ENCODE results near the gene PGF. TPM values are rescaled to one million over a fixed set of nuclear protein-coding genes. Genes with fewer than 3 reads are reported as not detected.
"Not testable (repeated sequence)": the region's sequence is repeated elsewhere in the genome, so short reads cannot be mapped to it uniquely, and the experiment has no call there.

Gene PGF
- polyA plus RNA-seq, 3 donors, result 0.03 TPM; not detected in 2

GRCh38 chr14:74934476-74935359 is 20.7 kb downstream of the PGF start:
- DNase-seq, result no peak
- Mint-ChIP-seq H3K36me3 (no peaks in the 10 kb centered on the region), H3K9me3 (peaks cover 0 to 5% (median 1%) of the 10 kb centered on the region in 7 donors), H3K27me3 (ENCODE audit: low read depth in 3 of 3) (peaks cover 4 to 7% (median 5%) of the 10 kb centered on the region in 3 donors), H3K4me3 (no peak overlapping the region), H3K4me1 (peaks cover 28% of the 10 kb centered on the region), H3K27ac (peak overlapping the region in 1 of 7 donors; percentile 54)
- Histone ChIP-seq H2AFZ (ENCODE audit: insufficient read depth, low read depth, low read length, poor library complexity, severe bottlenecking) (no peak overlapping the region), H3K27me3 (ENCODE audit: control insufficient read depth in 2 of 2, insufficient read depth in 2 of 2, low read length in 2 of 2) (no peaks in the 10 kb centered on the region), H3K9ac (ENCODE audit: insufficient read depth, low read length, poor library complexity, severe bottlenecking) (no peak overlapping the region), H4K20me1 (ENCODE audit: insufficient read depth, low read length) (no peaks in the 10 kb centered on the region), H3K4me2 (replicated peaks; ENCODE audit: extremely low read depth, low read length, poor library complexity, severe bottlenecking) (no peak overlapping the region), H3K27ac (ENCODE audit: low read depth in 1 of 2, low read length in 2 of 2) (no peak overlapping the region), H3K4me1 (ENCODE audit: control insufficient read depth in 1 of 2, insufficient read depth in 2 of 2, low read length in 2 of 2) (peaks cover 17 to 21% of the 10 kb centered on the region in 2 donors), H3K9me3 (replicated peaks in 1 of 2; ENCODE audit: control insufficient read depth in 1 of 2, insufficient read depth in 1 of 2, low read length in 2 of 2) (no peaks in the 10 kb centered on the region), H3K36me3 (replicated peaks in 1 of 2; ENCODE audit: control insufficient read depth in 1 of 2, insufficient read depth in 2 of 2, low read length in 2 of 2) (no peaks in the 10 kb centered on the region), H3K79me2 (ENCODE audit: insufficient read depth, low read length) (no peaks in the 10 kb centered on the region), H3K4me3 (replicated peaks in 1 of 3; ENCODE audit: low read depth in 2 of 3, low read length in 3 of 3) (no peak overlapping the region)
- TF ChIP-seq, protein P1, sequence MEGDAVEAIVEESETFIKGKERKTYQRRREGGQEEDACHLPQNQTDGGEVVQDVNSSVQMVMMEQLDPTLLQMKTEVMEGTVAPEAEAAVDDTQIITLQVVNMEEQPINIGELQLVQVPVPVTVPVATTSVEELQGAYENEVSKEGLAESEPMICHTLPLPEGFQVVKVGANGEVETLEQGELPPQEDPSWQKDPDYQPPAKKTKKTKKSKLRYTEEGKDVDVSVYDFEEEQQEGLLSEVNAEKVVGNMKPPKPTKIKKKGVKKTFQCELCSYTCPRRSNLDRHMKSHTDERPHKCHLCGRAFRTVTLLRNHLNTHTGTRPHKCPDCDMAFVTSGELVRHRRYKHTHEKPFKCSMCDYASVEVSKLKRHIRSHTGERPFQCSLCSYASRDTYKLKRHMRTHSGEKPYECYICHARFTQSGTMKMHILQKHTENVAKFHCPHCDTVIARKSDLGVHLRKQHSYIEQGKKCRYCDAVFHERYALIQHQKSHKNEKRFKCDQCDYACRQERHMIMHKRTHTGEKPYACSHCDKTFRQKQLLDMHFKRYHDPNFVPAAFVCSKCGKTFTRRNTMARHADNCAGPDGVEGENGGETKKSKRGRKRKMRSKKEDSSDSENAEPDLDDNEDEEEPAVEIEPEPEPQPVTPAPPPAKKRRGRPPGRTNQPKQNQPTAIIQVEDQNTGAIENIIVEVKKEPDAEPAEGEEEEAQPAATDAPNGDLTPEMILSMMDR (IDR thresholded peaks at IDR 0.05), result no peak
- 63% methylated on average over 17 of the region's 26 CpGs for WGBS (ENCODE audit: insufficient coverage)
- intact Hi-C loops (cut with micrococcal nuclease), result no loop called here

GRCh38 chr14:74934041-74934440 is 21.4 kb downstream of the PGF start:
- Histone ChIP-seq H3K4me2 (replicated peaks; ENCODE audit: extremely low read depth, low read length, poor library complexity, severe bottlenecking) (no peak overlapping the region), H4K20me1 (ENCODE audit: insufficient read depth, low read length) (no peaks in the 10 kb centered on the region), H3K79me2 (ENCODE audit: insufficient read depth, low read length) (no peaks in the 10 kb centered on the region), H3K36me3 (replicated peaks in 1 of 2; ENCODE audit: control insufficient read depth in 1 of 2, insufficient read depth in 2 of 2, low read length in 2 of 2) (no peaks in the 10 kb centered on the region), H3K9ac (ENCODE audit: insufficient read depth, low read length, poor library complexity, severe bottlenecking) (no peak overlapping the region), H3K27me3 (ENCODE audit: control insufficient read depth in 2 of 2, insufficient read depth in 2 of 2, low read length in 2 of 2) (no peaks in the 10 kb centered on the region), H3K4me3 (replicated peaks in 1 of 3; ENCODE audit: low read depth in 2 of 3, low read length in 3 of 3) (no peak overlapping the region), H3K27ac (ENCODE audit: low read depth in 1 of 2, low read length in 2 of 2) (no peak overlapping the region), H2AFZ (ENCODE audit: insufficient read depth, low read depth, low read length, poor library complexity, severe bottlenecking) (no peak overlapping the region), H3K9me3 (replicated peaks in 1 of 2; ENCODE audit: control insufficient read depth in 1 of 2, insufficient read depth in 1 of 2, low read length in 2 of 2) (no peaks in the 10 kb centered on the region), H3K4me1 (ENCODE audit: control insufficient read depth in 1 of 2, insufficient read depth in 2 of 2, low read length in 2 of 2) (peaks cover 10 to 15% of the 10 kb centered on the region in 2 donors)
- no peak for DNase-seq
- H3K27me3 Mint-ChIP-seq (ENCODE audit: low read depth in 3 of 3), result peaks cover 5 to 7% (median 7%) of the 10 kb centered on the region in 3 donors
- TF ChIP-seq, protein P1 (IDR thresholded peaks at IDR 0.05), result no peak
- intact Hi-C loops (cut with micrococcal nuclease), result no loop called here
- peaks cover 24% of the 10 kb centered on the region for H3K4me1 Mint-ChIP-seq
- H3K36me3 Mint-ChIP-seq, result no peaks in the 10 kb centered on the region
- H3K9me3 Mint-ChIP-seq, result peaks cover 0 to 5% (median 1%) of the 10 kb centered on the region in 7 donors
- 0% methylated on average over 1 of the region's 4 CpGs for WGBS (ENCODE audit: insufficient coverage)
- no peak overlapping the region for H3K4me3 Mint-ChIP-seq
- H3K27ac Mint-ChIP-seq, result no peak overlapping the region

- intact Hi-C loops (cut with micrococcal nuclease); H3K27ac ChIP-seq (ENCODE audit: low read depth in 1 of 2, low read length in 2 of 2); DNase-seq; H3K4me3 ChIP-seq (replicated peaks in 1 of 3; ENCODE audit: low read depth in 2 of 3, low read length in 3 of 3); H3K4me3 Mint-ChIP-seq; H3K4me1 ChIP-seq (ENCODE audit: control insufficient read depth in 1 of 2, insufficient read depth in 2 of 2, low read length in 2 of 2); H3K36me3 ChIP-seq (replicated peaks in 1 of 2; ENCODE audit: control insufficient read depth in 1 of 2, insufficient read depth in 2 of 2, low read length in 2 of 2); H3K9me3 ChIP-seq (replicated peaks in 1 of 2; ENCODE audit: control insufficient read depth in 1 of 2, insufficient read depth in 1 of 2, low read length in 2 of 2); H3K9ac ChIP-seq (ENCODE audit: insufficient read depth, low read length, poor library complexity, severe bottlenecking); H3K79me2 ChIP-seq (ENCODE audit: insufficient read depth, low read length); H2AFZ ChIP-seq (ENCODE audit: insufficient read depth, low read depth, low read length, poor library complexity, severe bottlenecking); H3K27me3 ChIP-seq (ENCODE audit: control insufficient read depth in 2 of 2, insufficient read depth in 2 of 2, low read length in 2 of 2); H3K4me2 ChIP-seq (replicated peaks; ENCODE audit: extremely low read depth, low read length, poor library complexity, severe bottlenecking); H3K27me3 Mint-ChIP-seq (ENCODE audit: low read depth in 3 of 3); H3K27ac Mint-ChIP-seq; H4K20me1 ChIP-seq (ENCODE audit: insufficient read depth, low read length); H3K9me3 Mint-ChIP-seq; H3K36me3 Mint-ChIP-seq: not testable (repeated sequence)
- WGBS (ENCODE audit: insufficient coverage), result no CpG with 5 or more reads among the region's 4 CpGs
- H3K4me1 Mint-ChIP-seq, result peaks cover 16% of the 10 kb centered on the region
Measured at GRCh38 chr14:74932936-74933335, 22.5 kb downstream of the PGF start.
